Ectodermal cell (in vitro differentiated cells): ENCODE data around the gene CTCF.

Experiments
- H3K27ac ChIP-seq: 2 replicates; pipeline ENCODE4 v1.7.0; 2013; ENCODE audit warnings: mild to moderate bottlenecking, low read depth, low read length; ENCODE audit not compliant: insufficient read depth, poor library complexity, severe bottlenecking
- H3K27me3 ChIP-seq: 2 replicates; pipeline ENCODE4 v1.7.0; 2013; ENCODE audit warnings: mild to moderate bottlenecking, low read length; ENCODE audit not compliant: insufficient read depth, control insufficient read depth, poor library complexity, severe bottlenecking
- H3K36me3 ChIP-seq: one replicate; pipeline ENCODE4 v1.7.0; 2013; ENCODE audit warnings: low read length; ENCODE audit not compliant: control insufficient read depth, insufficient read depth
- H3K4me1 ChIP-seq: one replicate; pipeline ENCODE4 v1.7.0; 2013; ENCODE audit warnings: low read length; ENCODE audit not compliant: control insufficient read depth, insufficient read depth
- H3K4me3 ChIP-seq: 2 replicates; pipeline ENCODE4 v1.7.0; 2013; ENCODE audit warnings: low read depth, low read length, control low read depth; ENCODE audit not compliant: insufficient read depth
- H3K9me3 ChIP-seq: 2 replicates; pipeline ENCODE4 v1.7.0; 2013; ENCODE audit warnings: mild to moderate bottlenecking, low read length, moderate library complexity; ENCODE audit not compliant: control insufficient read depth
- WGBS, 2 experiments: methylation state at CpG; one replicate each; pipeline ENCODE4 v1.1.7; 2013; ENCODE audit warnings: missing lambda C conversion rate in 2 of 2; 5-methylcytosine and 5-hydroxymethylcytosine counted together

The CTCF gene

GRCh38 chr16:67534431-67534830, 27.9 kb upstream of the CTCF start:
- Histone ChIP-seq H3K36me3 (no peaks in the 10 kb centered on the region), H3K27ac (no peak overlapping the region), H3K4me3 (no peak overlapping the region), H3K9me3 (no peaks in the 10 kb centered on the region), H3K27me3 (peaks cover 100% of the 10 kb centered on the region), H3K4me1 (peaks cover 17% of the 10 kb centered on the region)

GRCh38 chr16:67535201-67535600, 27.1 kb upstream of the CTCF start:
- H3K27me3 ChIP-seq: peaks cover 98% of the 10 kb centered on the region
- H3K27ac ChIP-seq: no peak overlapping the region
- no peak overlapping the region for H3K4me3 ChIP-seq
- no peaks in the 10 kb centered on the region for H3K9me3 ChIP-seq
- H3K4me1 ChIP-seq: peaks cover 11% of the 10 kb centered on the region
- 86 to 87% methylated on average over 2 of the region's 2 CpGs for WGBS, 2 experiments
- H3K36me3 ChIP-seq: no peaks in the 10 kb centered on the region

GRCh38 chr16:67537270-67537635, 25.1 kb upstream of the CTCF start:
- Histone ChIP-seq H3K27ac (no peak overlapping the region), H3K27me3 (peaks cover 78% of the 10 kb centered on the region)

GRCh38 chr16:67537636-67538591, 24.4 kb upstream of the CTCF start:
- Histone ChIP-seq H3K27ac (no peak overlapping the region), H3K4me3 (peak overlapping the region; percentile 55), H3K27me3 (peaks cover 71% of the 10 kb centered on the region), H3K9me3 (no peaks in the 10 kb centered on the region), H3K4me1 (peaks cover 4% of the 10 kb centered on the region), H3K36me3 (no peaks in the 10 kb centered on the region)
- 1% methylated on average over 97 of the region's 97 CpGs for WGBS, 2 experiments

More at GRCh38 chr16:67537270-67537635, 25.1 kb upstream of the CTCF start:
- Histone ChIP-seq H3K4me3 (peak overlapping the region; percentile 55), H3K36me3 (no peaks in the 10 kb centered on the region), H3K9me3 (no peaks in the 10 kb centered on the region), H3K4me1 (peaks cover 4% of the 10 kb centered on the region)
- WGBS, 2 experiments: 1 to 2% methylated on average over 32 of the region's 32 CpGs

- peak overlapping the region; percentile 55 for H3K4me3 ChIP-seq
- no peaks in the 10 kb centered on the region for H3K36me3 ChIP-seq
- peaks cover 64% of the 10 kb centered on the region for H3K27me3 ChIP-seq
- H3K27ac ChIP-seq: no peak overlapping the region
- H3K9me3 ChIP-seq: no peaks in the 10 kb centered on the region
- 22 to 23% methylated on average over 23 of the region's 23 CpGs for WGBS, 2 experiments
- peaks cover 4% of the 10 kb centered on the region for H3K4me1 ChIP-seq
Measured at GRCh38 chr16:67538666-67539101, 23.6 kb upstream of the CTCF start.

- Histone ChIP-seq H3K9me3 (no peaks in the 10 kb centered on the region), H3K4me1 (peaks cover 4% of the 10 kb centered on the region), H3K4me3 (no peak overlapping the region), H3K27me3 (peaks cover 58% of the 10 kb centered on the region), H3K27ac (no peak overlapping the region), H3K36me3 (no peaks in the 10 kb centered on the region)
- WGBS, 2 experiments: 37 to 46% methylated on average over 3 to 4 of the region's 4 CpGs
Measured at GRCh38 chr16:67539271-67539670, 23.1 kb upstream of the CTCF start.

- H3K27me3 ChIP-seq: peaks cover 51% of the 10 kb centered on the region
- H3K9me3 ChIP-seq: no peaks in the 10 kb centered on the region
- no peak overlapping the region for H3K27ac ChIP-seq
- H3K4me3 ChIP-seq: no peak overlapping the region
- H3K36me3 ChIP-seq: no peaks in the 10 kb centered on the region
- WGBS, 2 experiments: 91 to 93% methylated on average over 27 of the region's 27 CpGs
- peaks cover 4% of the 10 kb centered on the region for H3K4me1 ChIP-seq
Measured at GRCh38 chr16:67539691-67540635, 22.4 kb upstream of the CTCF start.

- Histone ChIP-seq H3K9me3 (no peaks in the 10 kb centered on the region), H3K4me3 (no peak overlapping the region), H3K27me3 (peaks cover 43% of the 10 kb centered on the region), H3K4me1 (peaks cover 4% of the 10 kb centered on the region), H3K36me3 (no peaks in the 10 kb centered on the region), H3K27ac (no peak overlapping the region)
- 85 to 98% methylated on average over 1 of the region's 1 CpG for WGBS, 2 experiments
Measured at GRCh38 chr16:67540756-67541155, 21.6 kb upstream of the CTCF start.

- 88 to 91% methylated on average over 14 of the region's 14 CpGs for WGBS, 2 experiments
- H3K27me3 ChIP-seq: peaks cover 34% of the 10 kb centered on the region
- no peaks in the 10 kb centered on the region for H3K9me3 ChIP-seq
- no peaks in the 10 kb centered on the region for H3K36me3 ChIP-seq
- H3K27ac ChIP-seq: no peak overlapping the region
- H3K4me3 ChIP-seq: no peak overlapping the region
- H3K4me1 ChIP-seq: peaks cover 4% of the 10 kb centered on the region
Measured at GRCh38 chr16:67541391-67542263, 20.7 kb upstream of the CTCF start.
